ENCODE data around the gene EMC10. TPM values are rescaled to one million over a fixed set of nuclear protein-coding genes. Genes with fewer than 3 reads are reported as not detected.
A peak's percentile ranks its signal among the peaks of the same experiment; 100 is the strongest.

EMC10 gene
- total and polyA plus RNA-seq, 10 of the 15 experiments (the other 5 are each of a cell fraction or from before 2014, with no cell fraction given), result 2.5 to 77.3 (median 20.3) TPM

DNA sequence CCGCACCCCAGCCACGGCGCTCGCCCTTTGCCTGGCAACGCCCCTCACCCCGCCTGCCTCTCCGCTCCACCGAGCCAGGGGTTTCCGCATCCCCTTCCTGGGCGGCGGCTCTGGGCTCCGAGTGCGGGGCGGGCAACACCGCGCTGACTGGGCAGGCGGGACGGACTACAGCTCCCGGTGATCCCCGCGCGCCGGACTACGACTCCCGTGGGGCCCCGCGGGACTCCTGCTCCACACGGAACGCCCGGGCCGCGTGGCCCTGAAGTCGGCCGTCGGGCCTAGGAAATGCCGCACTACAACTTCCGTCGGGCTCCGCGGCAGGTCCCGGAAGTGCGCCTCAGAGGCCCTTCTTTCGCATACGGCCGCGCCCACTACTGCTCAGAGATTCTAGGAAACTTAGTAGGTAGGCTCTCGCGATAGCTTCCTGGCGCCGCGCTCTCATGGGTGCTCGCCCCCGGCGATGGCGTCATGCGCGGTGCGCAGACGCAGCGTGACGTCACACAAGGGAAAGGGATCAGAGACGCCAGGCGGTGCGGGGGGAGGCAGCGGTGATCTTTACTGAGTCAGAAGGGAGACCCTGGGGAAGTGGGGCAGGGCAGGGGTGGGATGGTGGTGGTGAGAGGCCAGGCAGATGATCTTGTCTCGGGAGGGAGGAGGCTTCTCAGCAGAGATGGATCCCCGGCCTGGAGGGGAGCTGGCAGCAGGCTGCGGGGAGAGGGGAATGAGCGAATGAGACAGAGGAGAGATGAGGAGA, 34.9 kb downstream of the EMC10 start, which contains the start of gene JOSD2 (continued):
- TF ChIP-seq STAT1 (conservative IDR thresholded peaks at IDR 0.05) (peak; percentile 91), RBBP5 (conservative IDR thresholded peaks at IDR 0.05) (no peak), CBFB (IDR thresholded peaks at IDR 0.05; ENCODE audit: low read depth) (peak; percentile 94)

DNA sequence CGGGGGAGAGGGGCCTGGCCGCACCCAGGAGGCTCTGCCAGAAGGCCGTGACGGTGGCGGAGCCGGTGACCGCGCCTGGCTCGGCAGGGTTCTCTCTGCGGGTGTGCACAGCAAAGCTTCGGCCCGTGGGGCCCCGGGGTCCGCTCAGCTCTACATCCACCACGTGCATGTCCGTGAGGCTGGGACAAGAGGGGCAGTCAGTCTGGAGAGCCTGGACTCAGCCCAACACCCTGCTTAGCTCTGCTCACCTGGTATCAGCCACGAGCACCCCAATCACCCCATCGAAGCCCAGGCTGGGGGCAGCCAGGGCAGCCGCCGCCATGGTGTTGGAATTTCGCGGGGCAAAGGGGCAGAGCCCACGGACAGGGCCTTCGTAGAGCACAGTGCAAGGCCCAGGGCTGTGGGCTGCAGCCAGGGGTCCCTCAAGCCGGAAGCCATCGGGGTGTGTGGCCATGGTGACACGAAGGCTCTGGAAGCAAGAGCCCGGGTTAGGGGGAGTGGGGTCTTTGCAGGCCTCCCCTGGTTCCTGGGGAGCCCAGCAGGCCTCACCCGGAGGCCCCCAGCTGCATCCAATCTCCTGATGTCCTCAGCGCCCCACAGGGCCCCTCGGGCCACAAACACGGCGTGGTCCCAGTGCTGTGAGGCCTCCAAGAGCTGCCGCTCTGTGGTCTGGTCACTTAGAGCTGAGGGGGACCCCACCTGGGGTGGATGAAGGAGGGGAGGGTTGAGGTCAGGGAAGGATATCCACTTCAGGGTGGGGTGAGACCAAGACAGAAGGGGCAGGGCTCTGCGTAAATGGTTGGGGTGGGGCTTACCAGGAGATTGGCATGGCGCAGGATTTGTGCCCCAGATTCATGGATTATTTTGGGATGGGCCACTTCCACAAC, 36.0 kb downstream of the EMC10 start:
- CTCF ChIA-PET, result interaction anchor here (1.3 to 1.4 kb wide), 2 partner anchors 144 to 155 kb away, joined by 4 read pairs; no protein-coding TSS in a partner anchor
- Histone ChIP-seq H3K4me3 (peak overlapping the region; percentile 81; the same call in 1 of the 2 replicates), H3K4me1 (ENCODE audit: control insufficient read depth, insufficient read depth, low read length) (peaks cover 3% of the 10 kb centered on the region; the same call in 1 of the 2 replicates), H3K27me3 (replicated peaks in 1 of 2; ENCODE audit: control insufficient read depth in 2 of 2, insufficient read depth in 2 of 2, low read length in 1 of 2) (no peaks in the 10 kb centered on the region), H3K36me3 (ENCODE audit: control insufficient read depth in 2 of 2, insufficient read depth in 2 of 2, low read length in 1 of 2) (no peaks in the 10 kb centered on the region), H3K79me2 (ENCODE audit: control insufficient read depth, insufficient read depth, low read length) (no peaks in the 10 kb centered on the region), H2AFZ (ENCODE audit: control insufficient read depth, low read depth, low read length) (no peak overlapping the region), H3K9me3 (replicated peaks; ENCODE audit: control insufficient read depth, insufficient read depth, low read length) (no peaks in the 10 kb centered on the region), H3K4me2 (ENCODE audit: control insufficient read depth, insufficient read depth) (peak overlapping the region; percentile 71; the same call in 1 of the 2 replicates), H3K9ac (ENCODE audit: control insufficient read depth, insufficient read depth, low read length) (peak overlapping the region; percentile 16; the same call in 1 of the 2 replicates), H4K20me1 (ENCODE audit: control insufficient read depth, insufficient read depth) (no peaks in the 10 kb centered on the region), H3K27ac (ENCODE audit: control insufficient read depth, insufficient read depth) (no peak overlapping the region)
- in situ Hi-C loops (cut with MboI) (no loop called here), intact Hi-C loops (cut with micrococcal nuclease; ENCODE audit: unreplicated experiment) (no loop called here)
- ATAC-seq (no peak), DNase-seq (ENCODE audit: low read depth, low spot score) (no peak), FAIRE-seq (no peak)
- peak; percentile 18; the same call in 1 of the 2 replicates for TF ChIP-seq POLR2AphosphoS2 (IDR thresholded peaks at IDR 0.05; ENCODE audit: low read depth, low read length)
- TF ChIP-seq, protein P1, sequence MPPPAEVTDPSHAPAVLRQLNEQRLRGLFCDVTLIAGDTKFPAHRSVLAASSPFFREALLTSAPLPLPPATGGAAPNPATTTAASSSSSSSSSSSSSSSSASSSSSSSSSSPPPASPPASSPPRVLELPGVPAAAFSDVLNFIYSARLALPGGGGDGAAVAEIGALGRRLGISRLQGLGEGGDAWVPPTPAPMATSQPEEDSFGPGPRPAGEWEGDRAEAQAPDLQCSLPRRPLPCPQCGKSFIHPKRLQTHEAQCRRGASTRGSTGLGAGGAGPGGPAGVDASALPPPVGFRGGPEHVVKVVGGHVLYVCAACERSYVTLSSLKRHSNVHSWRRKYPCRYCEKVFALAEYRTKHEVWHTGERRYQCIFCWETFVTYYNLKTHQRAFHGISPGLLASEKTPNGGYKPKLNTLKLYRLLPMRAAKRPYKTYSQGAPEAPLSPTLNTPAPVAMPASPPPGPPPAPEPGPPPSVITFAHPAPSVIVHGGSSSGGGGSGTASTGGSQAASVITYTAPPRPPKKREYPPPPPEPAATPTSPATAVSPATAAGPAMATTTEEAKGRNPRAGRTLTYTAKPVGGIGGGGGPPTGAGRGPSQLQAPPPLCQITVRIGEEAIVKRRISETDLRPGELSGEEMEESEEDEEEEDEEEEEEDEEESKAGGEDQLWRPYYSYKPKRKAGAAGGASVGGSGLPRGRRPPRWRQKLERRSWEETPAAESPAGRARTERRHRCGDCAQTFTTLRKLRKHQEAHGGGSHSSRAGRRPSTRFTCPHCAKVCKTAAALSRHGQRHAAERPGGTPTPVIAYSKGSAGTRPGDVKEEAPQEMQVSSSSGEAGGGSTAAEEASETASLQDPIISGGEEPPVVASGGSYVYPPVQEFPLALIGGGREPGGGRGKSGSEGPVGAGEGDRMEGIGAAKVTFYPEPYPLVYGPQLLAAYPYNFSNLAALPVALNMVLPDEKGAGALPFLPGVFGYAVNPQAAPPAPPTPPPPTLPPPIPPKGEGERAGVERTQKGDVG (CRISPR knock-in tag; IDR thresholded peaks at IDR 0.05), result no peak
- POLR2A ChIA-PET, result no interaction called here
- 88% methylated on average over 31 of the region's 36 CpGs for WGBS (ENCODE audit: insufficient coverage, insufficient replicate concordance, low lambda C conversion rate, missing lambda C conversion rate)
- RAD21 ChIA-PET (ENCODE audit: unreplicated experiment), result interaction anchor here (0.8 to 1.4 kb wide), 2 partner anchors 16 to 52 kb away, joined by 3 to 4 read pairs; no protein-coding TSS in a partner anchor
- SMC1A ChIA-PET (ENCODE audit: uncharacterized antibody, unreplicated experiment), result no interaction called here
- BruUV-seq (replicated peaks), result no TSS peak
